CD14-positive monocyte (primary cell): Measurements from ENCODE around the gene COMMD8. TPM values are rescaled to one million over a fixed set of nuclear protein-coding genes. Genes with fewer than 3 reads are reported as not detected.
A peak's percentile ranks its signal among the peaks of the same experiment; 100 is the strongest.

Experiments used
- DNase-seq, 3 donors: peaks; one replicate each; pipeline ENCODE4 v3.0.0-alpha.2; 2011 to 2022
- H2AFZ ChIP-seq: 2 replicates; pipeline ENCODE4 v1.6.0; 2012; ENCODE audit warnings: mild to moderate bottlenecking, low read depth, low read length, inconsistent platforms; ENCODE audit not compliant: insufficient read depth, poor library complexity, severe bottlenecking
- H3K27ac ChIP-seq, 2 donors: 1 replicate in 1 of 2; 2 replicates in 1 of 2; pipeline ENCODE4 v1.5.1; 2012 to 2013; ENCODE audit warnings: low read length in 2 of 2, control low read depth in 1 of 2, inconsistent platforms in 1 of 2, low read depth in 1 of 2, mild to moderate bottlenecking in 1 of 2
- H3K27me3 ChIP-seq, 2 donors: one replicate each; pipeline versions ENCODE4 v1.6.0 to v1.6.1; 2011 to 2013; ENCODE audit warnings: low read length in 2 of 2; ENCODE audit not compliant: control insufficient read depth in 2 of 2, insufficient read depth in 2 of 2
- H3K36me3 ChIP-seq, 2 donors: replicated peaks in 1 of 2; 1 replicate in 1 of 2; 2 replicates in 1 of 2; pipeline versions ENCODE4 v1.5.1 to v1.6.1; 2012 to 2013; ENCODE audit warnings: low read length in 2 of 2, control low read depth in 1 of 2, inconsistent platforms in 1 of 2, mild to moderate bottlenecking in 1 of 2; ENCODE audit not compliant: insufficient read depth in 2 of 2, control insufficient read depth in 1 of 2
- H3K4me1 ChIP-seq, 2 donors: 1 replicate in 1 of 2; 2 replicates in 1 of 2; pipeline versions ENCODE4 v1.5.1 to v1.6.1; 2012 to 2013; ENCODE audit warnings: low read length in 2 of 2, control low read depth in 1 of 2, inconsistent platforms in 1 of 2, mild to moderate bottlenecking in 1 of 2, moderate library complexity in 1 of 2; ENCODE audit not compliant: insufficient read depth in 2 of 2, control insufficient read depth in 1 of 2
- H3K4me2 ChIP-seq: replicated peaks from 2 replicates; pipeline ENCODE3; 2012; ENCODE audit warnings: low read length, moderate library complexity, mild to moderate bottlenecking; ENCODE audit not compliant: poor library complexity, severe bottlenecking; ENCODE audit errors: extremely low read depth
- H3K4me3 ChIP-seq, 3 experiments: fragments of 200-600 bp in 1 of 3; sonication (generic) in 1 of 3; replicated peaks in 1 of 3; 1 replicate in 2 of 3; 2 replicates in 1 of 3; pipeline ENCODE4 v1.5.1; 2011 to 2013; ENCODE audit warnings: low read length in 3 of 3, mild to moderate bottlenecking in 3 of 3, control low read depth in 2 of 3, low read depth in 2 of 3, inconsistent platforms in 1 of 3, moderate library complexity in 1 of 3
- H3K79me2 ChIP-seq: 2 replicates; pipeline ENCODE4 v1.6.0; 2012; ENCODE audit warnings: mild to moderate bottlenecking, control low read depth, inconsistent platforms, low read length, moderate library complexity; ENCODE audit not compliant: insufficient read depth
- H3K9ac ChIP-seq: 2 replicates; pipeline ENCODE4 v1.6.0; 2017; ENCODE audit warnings: low read length, mild to moderate bottlenecking; ENCODE audit not compliant: insufficient read depth, poor library complexity, severe bottlenecking
- H3K9me3 ChIP-seq, 2 donors: replicated peaks in 1 of 2; 1 replicate in 1 of 2; 2 replicates in 1 of 2; pipeline versions ENCODE4 v1.5.1 to v1.6.1; 2012 to 2013; ENCODE audit warnings: low read length in 2 of 2, control low read depth in 1 of 2; ENCODE audit not compliant: control insufficient read depth in 1 of 2, insufficient read depth in 1 of 2
- H4K20me1 ChIP-seq: 2 replicates; pipeline ENCODE4 v1.6.0; 2012; ENCODE audit warnings: mild to moderate bottlenecking, low read length, control low read depth, moderate library complexity; ENCODE audit not compliant: insufficient read depth
- H3K27ac Mint-ChIP-seq, 7 donors: one replicate each; pipeline ENCODE4 v1.8.0; 2020; ENCODE audit warnings: mild to moderate bottlenecking in 7 of 7, mixed read lengths in 7 of 7, moderate library complexity in 6 of 7, inconsistent platforms in 2 of 7
- H3K27me3 Mint-ChIP-seq, 3 donors: one replicate each; pipeline ENCODE4 v1.8.0; 2021 to 2022; ENCODE audit warnings: low read depth in 3 of 3, mild to moderate bottlenecking in 3 of 3, mixed read lengths in 3 of 3, moderate library complexity in 3 of 3, inconsistent platforms in 1 of 3
- H3K36me3 Mint-ChIP-seq, 2 donors: one replicate each; pipeline ENCODE4 v1.8.0; 2020; ENCODE audit warnings: mixed read lengths in 2 of 2, inconsistent platforms in 1 of 2, mild to moderate bottlenecking in 1 of 2
- H3K4me1 Mint-ChIP-seq: one replicate; pipeline ENCODE4 v1.8.0; 2020; ENCODE audit warnings: mild to moderate bottlenecking, mixed read lengths
- H3K4me3 Mint-ChIP-seq, 2 donors: one replicate each; pipeline ENCODE4 v1.8.0; 2020; ENCODE audit warnings: mild to moderate bottlenecking in 2 of 2, mixed read lengths in 2 of 2, moderate library complexity in 1 of 2
- H3K9me3 Mint-ChIP-seq, 7 donors: one replicate each; pipeline ENCODE4 v1.8.0; 2020 to 2022; ENCODE audit warnings: mixed read lengths in 7 of 7, mild to moderate bottlenecking in 6 of 7, moderate library complexity in 6 of 7, inconsistent platforms in 2 of 7
- WGBS: methylation state at CpG from one replicate; pipeline ENCODE4 v1.1.5; 2013; ENCODE audit warnings: missing lambda C conversion rate; ENCODE audit not compliant: insufficient coverage; 5-methylcytosine and 5-hydroxymethylcytosine counted together
- intact Hi-C, 2 donors: fragments of 100-400 bp; cut with micrococcal nuclease; formaldehyde crosslinking; loops; one replicate each; pipeline versions ENCODE4 v1.15.0 to v1.15.1; 2023
- polyA plus RNA-seq, 3 donors: library from polyadenylated mRNA; depleted of rRNA in 1 of 3; unstranded in 2 of 3; stranded (reverse) in 1 of 3; fragments of 300-500 nt in 2 of 3; fragments of >200 nt in 1 of 3; fragmentation: Illumina TruSeq in 2 of 3; gene quantifications; 1 replicate in 2 of 3; 2 replicates in 1 of 3; pipeline ENCODE4 v1.2.3, GENCODE V29; 2012 to 2021
- TF ChIP-seq, protein P1 (sequence below): fragments of 200-600 bp; IDR thresholded peaks from one replicate; pipeline ENCODE4 v1.8.0; 2022; ENCODE audit warnings: antibody characterized with exemption, mild to moderate bottlenecking

The COMMD8 gene
- polyA plus RNA-seq, 3 donors: 11.5 to 90.8 (median 71.8) TPM

DNA sequence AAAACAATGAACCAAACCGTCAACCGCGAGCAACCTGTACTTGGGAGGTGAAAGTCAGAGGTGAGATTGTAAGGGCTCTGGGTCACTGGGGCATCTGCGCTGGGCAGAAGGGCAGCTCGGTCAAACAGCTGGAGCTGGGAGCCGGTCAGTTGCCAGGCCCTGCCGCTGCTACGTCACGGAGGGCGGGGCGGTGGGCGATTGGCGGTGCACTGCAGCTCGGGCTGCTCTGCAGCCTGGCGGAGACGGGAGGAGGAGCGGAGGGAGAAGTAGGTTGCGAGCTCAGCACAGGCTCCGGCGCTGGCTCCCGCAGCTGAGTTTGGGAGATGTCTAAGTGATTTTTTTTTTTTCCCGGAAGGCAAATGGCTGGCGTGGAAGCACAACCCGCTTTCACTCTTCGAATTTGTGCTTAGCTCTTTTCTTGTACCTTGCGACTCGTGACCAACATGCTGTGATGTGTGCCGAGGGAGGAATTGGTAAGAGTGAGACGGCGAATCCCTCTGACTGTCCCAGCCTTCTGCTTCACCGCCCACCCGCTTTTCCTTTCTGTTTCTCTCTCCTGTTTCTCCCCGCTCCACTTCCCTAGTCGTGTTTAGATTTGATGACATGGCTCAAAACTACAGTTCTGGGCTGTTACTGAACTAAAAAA is 21.7 kb upstream of the COMMD8 start, which contains the start of gene ATP10D:
Gene ATP10D (plus strand): TSS at position 229 of the 646 bp plus-strand sequence. CDS start 27,266 bp downstream, outside the sequence.
- peak within 1 kb of the TSS; percentile 93 to 97 for H3K27ac ChIP-seq
- Mint-ChIP-seq H3K27ac (peak within 1 kb of the TSS; percentile 98 to 100 (median 99)), H3K4me3 (peak within 1 kb of the TSS; percentile 98), H3K36me3 (peaks cover 0 to 3% of the 10 kb centered on the region in 2 donors), H3K4me1 (peaks cover 38% of the 10 kb centered on the region), H3K9me3 (no peaks in the 10 kb centered on the region), H3K27me3 (no peaks in the 10 kb centered on the region)
- H4K20me1 ChIP-seq: no peaks in the 10 kb centered on the region
- H3K4me3 ChIP-seq: peak within 1 kb of the TSS; percentile 64 to 94 (median 94)
- no peaks in the 10 kb centered on the region for H3K27me3 ChIP-seq
- peaks cover 0 to 3% of the 10 kb centered on the region in 2 donors for H3K9me3 ChIP-seq
- 2% methylated on average over 25 of the region's 34 CpGs for WGBS
- peak; percentile 90 to 93 (median 91) for DNase-seq
- H3K79me2 ChIP-seq: peaks cover 43% of the 10 kb centered on the region
- H3K36me3 ChIP-seq: no peaks in the 10 kb centered on the region
- intact Hi-C loops: loop anchor here in 1 of 2 donors (2.0 to 10.0 kb wide), 2 partner anchors 22 to 550 kb away; partner anchors contain the start of gene COMMD8
- peaks cover 38 to 60% of the 10 kb centered on the region in 2 donors for H3K4me1 ChIP-seq
- TF ChIP-seq, protein P1, sequence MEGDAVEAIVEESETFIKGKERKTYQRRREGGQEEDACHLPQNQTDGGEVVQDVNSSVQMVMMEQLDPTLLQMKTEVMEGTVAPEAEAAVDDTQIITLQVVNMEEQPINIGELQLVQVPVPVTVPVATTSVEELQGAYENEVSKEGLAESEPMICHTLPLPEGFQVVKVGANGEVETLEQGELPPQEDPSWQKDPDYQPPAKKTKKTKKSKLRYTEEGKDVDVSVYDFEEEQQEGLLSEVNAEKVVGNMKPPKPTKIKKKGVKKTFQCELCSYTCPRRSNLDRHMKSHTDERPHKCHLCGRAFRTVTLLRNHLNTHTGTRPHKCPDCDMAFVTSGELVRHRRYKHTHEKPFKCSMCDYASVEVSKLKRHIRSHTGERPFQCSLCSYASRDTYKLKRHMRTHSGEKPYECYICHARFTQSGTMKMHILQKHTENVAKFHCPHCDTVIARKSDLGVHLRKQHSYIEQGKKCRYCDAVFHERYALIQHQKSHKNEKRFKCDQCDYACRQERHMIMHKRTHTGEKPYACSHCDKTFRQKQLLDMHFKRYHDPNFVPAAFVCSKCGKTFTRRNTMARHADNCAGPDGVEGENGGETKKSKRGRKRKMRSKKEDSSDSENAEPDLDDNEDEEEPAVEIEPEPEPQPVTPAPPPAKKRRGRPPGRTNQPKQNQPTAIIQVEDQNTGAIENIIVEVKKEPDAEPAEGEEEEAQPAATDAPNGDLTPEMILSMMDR: no peak
- peak within 1 kb of the TSS; percentile 78 for H2AFZ ChIP-seq
- H3K9ac ChIP-seq: peak within 1 kb of the TSS; percentile 82
- peak within 1 kb of the TSS; percentile 83 for H3K4me2 ChIP-seq

DNA sequence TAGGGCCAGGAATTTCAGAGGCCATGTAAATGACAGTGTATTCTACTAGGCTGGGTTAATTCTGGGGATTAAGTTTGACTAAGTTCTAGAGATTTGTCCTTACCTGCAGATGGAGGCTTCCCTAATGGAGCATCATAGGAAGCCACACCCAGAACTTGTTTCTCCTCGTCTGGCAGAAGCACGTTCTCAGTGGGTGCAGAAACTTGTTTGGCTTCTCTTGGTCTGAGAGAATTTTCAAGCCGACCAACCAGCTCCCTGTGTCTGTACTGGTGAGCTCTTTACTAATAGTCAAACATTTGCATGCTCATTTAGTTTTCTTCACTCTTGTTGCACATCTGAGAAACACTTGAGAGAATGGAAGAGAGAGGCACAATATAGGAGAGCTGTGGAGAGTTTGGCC is 20.7 kb upstream of the COMMD8 start:
- no peaks in the 10 kb centered on the region for H4K20me1 ChIP-seq
- peaks cover 0 to 3% of the 10 kb centered on the region in 2 donors for H3K9me3 ChIP-seq
- H3K36me3 ChIP-seq: no peaks in the 10 kb centered on the region
- H3K9ac ChIP-seq: no peak overlapping the region
- H3K27me3 ChIP-seq: no peaks in the 10 kb centered on the region
- H3K4me2 ChIP-seq: peak overlapping the region; percentile 83
- peaks cover 0 to 3% of the 10 kb centered on the region in 2 donors for H3K36me3 Mint-ChIP-seq
- TF ChIP-seq, protein P1: no peak
- DNase-seq: no peak
- H3K27ac ChIP-seq: peak overlapping the region in 1 of 2 donors; percentile 97
- intact Hi-C loops: loop anchor here in 1 of 2 donors (2.0 to 10.0 kb wide), 2 partner anchors 21 to 551 kb away; partner anchors contain the start of gene COMMD8
- no peak overlapping the region for H3K4me3 Mint-ChIP-seq
- 15% methylated on average over 2 of the region's 3 CpGs for WGBS
- peak overlapping the region; percentile 98 to 100 (median 99) for H3K27ac Mint-ChIP-seq
- no peaks in the 10 kb centered on the region for H3K9me3 Mint-ChIP-seq
- H3K4me3 ChIP-seq: peak overlapping the region in 1 of 3 experiments; percentile 94
- H3K27me3 Mint-ChIP-seq: no peaks in the 10 kb centered on the region
- peaks cover 34% of the 10 kb centered on the region for H3K79me2 ChIP-seq
- H3K4me1 ChIP-seq: peaks cover 38 to 52% of the 10 kb centered on the region in 2 donors
- H3K4me1 Mint-ChIP-seq: peaks cover 34% of the 10 kb centered on the region
- peak overlapping the region; percentile 78 for H2AFZ ChIP-seq
